ENCODE measurements around the gene TLR1.

DNA sequence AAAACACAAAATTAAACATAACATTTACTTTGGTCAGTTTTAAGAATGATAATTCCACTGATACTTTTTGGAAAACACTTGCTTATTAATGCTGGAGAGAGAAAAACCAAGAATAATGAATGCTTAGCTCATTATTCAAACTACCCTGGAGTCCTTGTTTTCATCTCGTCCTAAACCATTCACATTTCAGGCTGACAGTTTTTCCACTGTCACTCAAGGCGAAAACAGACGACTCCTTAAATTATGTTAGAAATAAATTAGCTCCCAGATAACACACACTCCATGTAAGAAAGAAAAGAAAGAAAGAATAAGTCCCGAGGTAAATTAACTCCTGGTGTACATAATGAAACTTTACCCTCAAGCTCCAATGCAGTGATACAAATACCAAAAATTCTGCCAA is 55.3 kb downstream of the TLR1 start:
- TF ChIP-seq POLR2AphosphoS5 (IDR thresholded peaks at IDR 0.05): no peak
- TF ChIP-seq, protein P1, sequence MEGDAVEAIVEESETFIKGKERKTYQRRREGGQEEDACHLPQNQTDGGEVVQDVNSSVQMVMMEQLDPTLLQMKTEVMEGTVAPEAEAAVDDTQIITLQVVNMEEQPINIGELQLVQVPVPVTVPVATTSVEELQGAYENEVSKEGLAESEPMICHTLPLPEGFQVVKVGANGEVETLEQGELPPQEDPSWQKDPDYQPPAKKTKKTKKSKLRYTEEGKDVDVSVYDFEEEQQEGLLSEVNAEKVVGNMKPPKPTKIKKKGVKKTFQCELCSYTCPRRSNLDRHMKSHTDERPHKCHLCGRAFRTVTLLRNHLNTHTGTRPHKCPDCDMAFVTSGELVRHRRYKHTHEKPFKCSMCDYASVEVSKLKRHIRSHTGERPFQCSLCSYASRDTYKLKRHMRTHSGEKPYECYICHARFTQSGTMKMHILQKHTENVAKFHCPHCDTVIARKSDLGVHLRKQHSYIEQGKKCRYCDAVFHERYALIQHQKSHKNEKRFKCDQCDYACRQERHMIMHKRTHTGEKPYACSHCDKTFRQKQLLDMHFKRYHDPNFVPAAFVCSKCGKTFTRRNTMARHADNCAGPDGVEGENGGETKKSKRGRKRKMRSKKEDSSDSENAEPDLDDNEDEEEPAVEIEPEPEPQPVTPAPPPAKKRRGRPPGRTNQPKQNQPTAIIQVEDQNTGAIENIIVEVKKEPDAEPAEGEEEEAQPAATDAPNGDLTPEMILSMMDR (IDR thresholded peaks at IDR 0.05): no peak
- TF ChIP-seq POLR2A (IDR thresholded peaks at IDR 0.05): no peak

Data from transverse colon (tissue), 4 donors.